K562 (cell line): Measurements from ENCODE around the gene FRMD4A. TPM values are rescaled to one million over a fixed set of nuclear protein-coding genes. Genes with fewer than 3 reads are reported as not detected.

Experiments
- ATAC-seq: fragments of 200-7000 bp; cut with Tn5 transposase; 3 replicates; pipeline ENCODE4 v1.9.1; 2020; ENCODE audit warnings: moderate library complexity
- BruUV-seq: library from RNA; stranded (reverse); fragments of 400-500 nt; replicated peaks from 2 replicates; lab custom pipeline; 2021; lab: Mats Ljungman, UMichigan
- CTCF ChIA-PET: fragments of 300-600 bp; formaldehyde crosslinking; extraction: SDS; loops from one replicate; lab custom pipeline; 2021; ENCODE audit warnings: low intra/inter-chr PET ratio; lab: Yijun Ruan, JAX
- POLR2A ChIA-PET: fragments of 300-600, 350-650 bp; sonication (Branson Sonifier 250); formaldehyde crosslinking; extraction: SDS; loops from one replicate; lab custom pipeline; 2021; ENCODE audit warnings: antibody characterized with exemption, inconsistent platforms; lab: Yijun Ruan, JAX
- DNase-seq, 4 experiments: peaks; one replicate each; pipeline versions ENCODE4 v3.0.0 to v3.0.0-alpha.2; 2011 to 2018; ENCODE audit warnings: low spot score in 3 of 4, mixed read lengths in 3 of 4; ENCODE audit errors: extremely low read depth in 1 of 4
- FAIRE-seq: peaks from 2 replicates; lab custom pipeline; 2011; peaks lifted over from hg19 to GRCh38; lab: Jason Lieb, UNC
- H2AFZ ChIP-seq: 2 replicates; pipeline ENCODE4 v1.6.0; 2011; ENCODE audit warnings: low read depth, low read length, control low read depth, inconsistent platforms
- H3K27ac ChIP-seq: fragments of 200-600 bp; 3 replicates; pipeline ENCODE4 v1.8.0; 2011; ENCODE audit warnings: low read depth, mild to moderate bottlenecking, control low read depth, inconsistent platforms, low read length, moderate library complexity, mixed read lengths; ENCODE audit errors: extremely low read depth
- H3K27me3 ChIP-seq, 2 experiments: fragments of 300-600 bp in 1 of 2; 2 replicates in 1 of 2; 3 replicates in 1 of 2; pipeline versions ENCODE4 v1.6.0 to v1.8.0; 2011; ENCODE audit warnings: inconsistent platforms in 2 of 2, low read length in 2 of 2, mild to moderate bottlenecking in 1 of 2, mixed read lengths in 1 of 2, moderate library complexity in 1 of 2; ENCODE audit not compliant: control insufficient read depth in 2 of 2, insufficient read depth in 2 of 2
- H3K36me3 ChIP-seq: fragments of 300-600 bp; 3 replicates; pipeline ENCODE4 v1.8.0; 2011; ENCODE audit warnings: mild to moderate bottlenecking, low read length, inconsistent platforms; ENCODE audit not compliant: control insufficient read depth, insufficient read depth
- H3K4me1 ChIP-seq, 2 experiments: fragments of 200-600 bp in 1 of 2; replicated peaks in 1 of 2; 2 replicates in 1 of 2; 3 replicates in 1 of 2; pipeline versions ENCODE4 v1.5.1 to v1.8.0; 2011; ENCODE audit warnings: inconsistent platforms in 2 of 2, low read length in 2 of 2, mild to moderate bottlenecking in 1 of 2, mixed read lengths in 1 of 2, moderate library complexity in 1 of 2; ENCODE audit not compliant: control insufficient read depth in 2 of 2, insufficient read depth in 2 of 2
- H3K4me2 ChIP-seq: 2 replicates; pipeline ENCODE4 v1.6.1; 2011; ENCODE audit warnings: low read length, control low read depth, inconsistent platforms, mixed read lengths; ENCODE audit not compliant: insufficient read depth
- H3K4me3 ChIP-seq: fragments of 200-600 bp; sonication (generic), shearing (Covaris generic); 2 replicates; pipeline ENCODE4 v1.5.1; 2016; ENCODE audit warnings: control low read depth, inconsistent platforms
- H3K79me2 ChIP-seq: fragments of 200-600 bp; 3 replicates; pipeline ENCODE4 v1.8.0; 2011; ENCODE audit warnings: low read length, inconsistent platforms; ENCODE audit not compliant: control insufficient read depth, insufficient read depth
- H3K9ac ChIP-seq, 2 experiments: 2 replicates each; pipeline versions ENCODE4 v1.6.0 to v1.6.1; 2011; ENCODE audit warnings: low read depth in 2 of 2, low read length in 2 of 2, control low read depth in 1 of 2, inconsistent platforms in 1 of 2, mild to moderate bottlenecking in 1 of 2, mixed read lengths in 1 of 2; ENCODE audit not compliant: insufficient read depth in 1 of 2
- H3K9me1 ChIP-seq: one replicate; pipeline ENCODE4 v1.6.0; 2011; ENCODE audit warnings: inconsistent platforms, mild to moderate bottlenecking, low read length, moderate library complexity; ENCODE audit not compliant: control insufficient read depth, insufficient read depth
- H3K9me3 ChIP-seq: replicated peaks from 2 replicates; pipeline ENCODE4 v1.5.1; 2011; ENCODE audit warnings: low read depth, low read length, inconsistent platforms; ENCODE audit not compliant: control insufficient read depth, insufficient read depth
- H4K20me1 ChIP-seq: replicated peaks from 2 replicates; pipeline ENCODE4 v1.6.1; 2011; ENCODE audit warnings: low read length, inconsistent platforms, mixed read lengths; ENCODE audit not compliant: control insufficient read depth, insufficient read depth
- BHLHE40 ChIP-seq: IDR thresholded peaks from 2 replicates; pipeline ENCODE4 v1.6.1; 2011; ENCODE audit warnings: low read length, improper control_type of control experiment
- E2F6 ChIP-seq, 2 experiments: IDR thresholded peaks; 2 replicates each; pipeline ENCODE4 v1.6.1; 2011; ENCODE audit warnings: borderline replicate concordance in 1 of 2, control low read depth in 1 of 2, low read depth in 1 of 2, low read length in 1 of 2, mild to moderate bottlenecking in 1 of 2, mixed read lengths in 1 of 2, moderate library complexity in 1 of 2; ENCODE audit not compliant: insufficient read depth in 1 of 2, insufficient read length in 1 of 2, poor library complexity in 1 of 2, severe bottlenecking in 1 of 2; ENCODE audit errors: extremely low read depth in 1 of 2
- EP400 ChIP-seq: fragments of 450-650 bp; IDR thresholded peaks from 2 replicates; pipeline ENCODE4 v1.6.1; 2017; ENCODE audit warnings: antibody characterized with exemption, mild to moderate bottlenecking, moderate library complexity
- GABPB2 ChIP-seq: fragments of 250-450 bp; sonication (Bioruptor Pico); conservative IDR thresholded peaks from 2 replicates; pipeline ENCODE4 v1.5.1; 2021; ENCODE audit warnings: mild to moderate bottlenecking
- HDAC1 ChIP-seq, 2 experiments: fragments of 450-650 bp; IDR thresholded peaks; 2 replicates each; pipeline ENCODE4 v1.6.1; 2016 to 2017; ENCODE audit warnings: inconsistent platforms in 1 of 2, mild to moderate bottlenecking in 1 of 2, moderate library complexity in 1 of 2
- HNRNPK ChIP-seq: fragments of 200-400 bp; formaldehyde crosslinking; IDR thresholded peaks from one replicate; pipeline ENCODE4 v1.6.1; 2018; ENCODE audit warnings: mild to moderate bottlenecking, low read depth, low read length; ENCODE audit not compliant: poor library complexity, severe bottlenecking
- KDM1A ChIP-seq, 2 experiments: fragments of 450-650 bp; IDR thresholded peaks; 2 replicates each; pipeline ENCODE4 v1.6.1; 2016; ENCODE audit warnings: mild to moderate bottlenecking in 2 of 2
- MAX ChIP-seq: sonication (generic); formaldehyde crosslinking; IDR thresholded peaks from 2 replicates; pipeline ENCODE4 v1.9.0; 2022; ENCODE audit warnings: mild to moderate bottlenecking, missing genetic modification reagents
- MNT ChIP-seq, 2 experiments: fragments of 450-650 bp; conservative IDR thresholded peaks; 2 replicates each; pipeline ENCODE4 v1.6.1; 2017; ENCODE audit warnings: mild to moderate bottlenecking in 2 of 2, moderate library complexity in 2 of 2
- RBM14 ChIP-seq: fragments of 200-400 bp; formaldehyde crosslinking; IDR thresholded peaks from 2 replicates; pipeline ENCODE4 v1.6.1; 2018; ENCODE audit warnings: low read depth, mild to moderate bottlenecking, low read length, moderate library complexity, borderline replicate concordance; ENCODE audit not compliant: insufficient read depth
- TAF1 ChIP-seq: IDR thresholded peaks from 2 replicates; pipeline ENCODE4 v1.6.1; 2011; ENCODE audit warnings: mild to moderate bottlenecking, low read length, moderate library complexity; ENCODE audit not compliant: insufficient read depth, control insufficient read depth, severe bottlenecking; ENCODE audit errors: extremely low read depth
- TCF7 ChIP-seq: sonication (generic); IDR thresholded peaks from 2 replicates; pipeline ENCODE4 v1.6.1; 2016; ENCODE audit warnings: antibody characterized with exemption, borderline replicate concordance
- ZNF280A ChIP-seq: fragments of 450-650 bp; IDR thresholded peaks from 2 replicates; pipeline ENCODE4 v1.6.1; 2018; ENCODE audit warnings: mild to moderate bottlenecking, low read depth; ENCODE audit not compliant: partially characterized antibody
- WGBS: fragments of 100-300 bp; shearing (Covaris generic); methylation state at CpG from one replicate; pipeline ENCODE4 v1.1.6; 2016; ENCODE audit warnings: low coverage, mixed read lengths; ENCODE audit not compliant: insufficient coverage; ENCODE audit errors: missing lambda C conversion rate; 5-methylcytosine and 5-hydroxymethylcytosine counted together
- in situ Hi-C: fragments of 300-500 bp; cut with MboI; formaldehyde crosslinking; loops from 4 replicates; pipeline ENCODE4 v1.15.0; 2018; ENCODE audit warnings: inconsistent platforms, mixed read lengths
- intact Hi-C: fragments of 100-400 bp; cut with micrococcal nuclease; formaldehyde crosslinking; loops from 2 replicates; pipeline ENCODE4 v1.14.2; 2022
- polyA plus RNA-seq, 8 experiments: library from polyadenylated mRNA; depleted of rRNA in 4 of 8; stranded (reverse) in 5 of 8; unstranded in 3 of 8; fragments of >200 nt; fragmentation: Nextera tagmentation in 2 of 8; fragmentation: Illumina TruSeq in 1 of 8; extraction: Ambion mirVana in 2 of 8; extraction: Trizol in 1 of 8; gene quantifications; 2 replicates each; pipeline versions ENCODE4 v1.2.1 to v1.2.3, GENCODE V29; 2011 to 2014; ENCODE audit warnings: inconsistent platforms in 1 of 8, missing spikeins in 1 of 8
- total RNA-seq, 7 experiments: library from RNA; depleted of rRNA in 6 of 7; stranded (reverse); fragments of >200 nt in 6 of 7; fragmentation: Illumina TruSeq in 2 of 7; extraction: Trizol in 2 of 7; gene quantifications; 2 replicates each; pipeline versions ENCODE4 v1.2.1 to v1.2.3, GENCODE V29; 2011 to 2021; ENCODE audit warnings: low replicate concordance in 1 of 7

FRMD4A gene
- total and polyA plus RNA-seq, 9 of the 15 experiments (the other 6 are each of a cell fraction or from before 2014, with no cell fraction given): 0.80 to 5.2 (median 3.0) TPM

- no peaks in the 10 kb centered on the region for H4K20me1 ChIP-seq
- in situ Hi-C loops (no loop called here), intact Hi-C loops (loop anchor here (5.0 kb wide), 1 partner anchor 71 kb away; no protein-coding TSS in a partner anchor)
- H3K4me2 ChIP-seq: peak overlapping the region; percentile 91
- no TSS peak for BruUV-seq
- peak overlapping the region; percentile 41 for H3K4me3 ChIP-seq
- H3K9me1 ChIP-seq: no peaks in the 10 kb centered on the region
- peaks cover 31 to 36% of the 10 kb centered on the region in 2 experiments; a peak in 3 of 5 replicates for H3K4me1 ChIP-seq
- ChIA-PET CTCF (no interaction called here), POLR2A (interaction anchor here (0.9 to 1.7 kb wide), 5 partner anchors 9 to 31 kb away, joined by 3 to 5 read pairs (median 4); no protein-coding TSS in a partner anchor)
- FAIRE-seq: no peak
- no peaks in the 10 kb centered on the region for H3K36me3 ChIP-seq
- H2AFZ ChIP-seq: peak overlapping the region; percentile 92
- H3K27ac ChIP-seq: peak overlapping the region; percentile 56
- peak; percentile 5 for ATAC-seq
- H3K27me3 ChIP-seq: no peaks in the 10 kb centered on the region
- TF ChIP-seq HNRNPK: no peak
- TF ChIP-seq MNT (conservative IDR thresholded peaks at IDR 0.05): peak; percentile 6 to 49; a peak in 2 of 4 replicates
- peak; percentile 42 for TF ChIP-seq EP400
- peak; percentile 10 for TF ChIP-seq TAF1
- TF ChIP-seq MAX (CRISPR knock-in tag): peak; percentile 44
- peak in 1 of 2 experiments; percentile 41; a peak in 1 of 4 replicates for TF ChIP-seq HDAC1 (IDR thresholded peaks at IDR 0.05)
- TF ChIP-seq TCF7: no peak
- TF ChIP-seq KDM1A (IDR thresholded peaks at IDR 0.05): no peak
- TF ChIP-seq RBM14: no peak
- peak in 1 of 2 experiments; percentile 3 for TF ChIP-seq E2F6 (IDR thresholded peaks at IDR 0.05; ENCODE audit: borderline replicate concordance in 1 of 2, extremely low read depth in 1 of 2, insufficient read depth in 1 of 2, insufficient read length in 1 of 2, low read depth in 1 of 2, low read length in 1 of 2, poor library complexity in 1 of 2, severe bottlenecking in 1 of 2)
- TF ChIP-seq BHLHE40: peak; percentile 40; the same call in 1 of the 2 replicates
- no peak for TF ChIP-seq GABPB2 (CRISPR knock-in tag)
- no peak for TF ChIP-seq ZNF280A
- H3K9ac ChIP-seq: peak overlapping the region; percentile 71 to 82; a peak in 3 of 4 replicates
- H3K9me3 ChIP-seq: no peaks in the 10 kb centered on the region
- 13% methylated on average over 10 of the region's 10 CpGs for WGBS
- H3K79me2 ChIP-seq: peaks cover 15% of the 10 kb centered on the region; the same call in 1 of the 3 replicates
- peak in 3 of 4 experiments; percentile 39 to 48 (median 43) for DNase-seq
Observed at GRCh38 chr10:13706604-13707003, 624.1 kb downstream of the FRMD4A start.
